Measurements from ENCODE around the gene IGSF21.

GRCh38 chr1:18099026-18099425, 8.6 kb upstream of the IGSF21 start:
- TF ChIP-seq PATZ1 (CRISPR knock-in tag; IDR thresholded peaks at IDR 0.05; ENCODE audit: borderline replicate concordance) (no peak), OSR1 (CRISPR knock-in tag; IDR thresholded peaks at IDR 0.05) (no peak), ISL1 (CRISPR knock-in tag; IDR thresholded peaks at IDR 0.05) (no peak), ARNTL (CRISPR knock-in tag; IDR thresholded peaks at IDR 0.05; ENCODE audit: borderline replicate concordance, low read depth) (no peak), TOX (CRISPR knock-in tag; IDR thresholded peaks at IDR 0.05; ENCODE audit: borderline replicate concordance) (no peak), SNAI2 (CRISPR knock-in tag; IDR thresholded peaks at IDR 0.05) (no peak), PPARA (CRISPR knock-in tag; IDR thresholded peaks at IDR 0.05; ENCODE audit: borderline replicate concordance) (no peak), TSHZ2 (CRISPR knock-in tag; IDR thresholded peaks at IDR 0.05) (no peak), ZFP3 (CRISPR knock-in tag; IDR thresholded peaks at IDR 0.05) (no peak)

All from SK-N-SH treated with all-trans-retinoic acid at 6 μM for 48 hours (cell line).